WI38 (cell line): Measurements from ENCODE around the gene DPM3.

Experiments
- H3K4me3 ChIP-seq: 2 replicates; pipeline ENCODE4 v1.5.1; 2011; ENCODE audit warnings: low read depth, mild to moderate bottlenecking, control low read depth, low read length
- CTCF ChIP-seq: IDR thresholded peaks from 2 replicates; pipeline ENCODE4 v1.5.1; 2012; ENCODE audit warnings: low read depth, mild to moderate bottlenecking, control low read depth, low read length

DPM3 gene

GRCh38 chr1:155107309-155108264, 32.7 kb downstream of the DPM3 start:
- no peak for TF ChIP-seq CTCF
- H3K4me3 ChIP-seq = no peak overlapping the region

- TF ChIP-seq CTCF = no peak
- H3K4me3 ChIP-seq = no peak overlapping the region
These were observed 33.5 kb downstream of the DPM3 start for GRCh38 chr1:155106862-155107261.

GRCh38 chr1:155105604-155106011, 34.7 kb downstream of the DPM3 start:
- no peak for TF ChIP-seq CTCF
- H3K4me3 ChIP-seq = no peak overlapping the region

GRCh38 chr1:155104605-155105534, 35.5 kb downstream of the DPM3 start:
- no peak for TF ChIP-seq CTCF
- H3K4me3 ChIP-seq = no peak overlapping the region

- TF ChIP-seq CTCF = no peak
- H3K4me3 ChIP-seq = no peak overlapping the region
These were observed 37.0 kb downstream of the DPM3 start for GRCh38 chr1:155103325-155103724.

- TF ChIP-seq CTCF = no peak
- no peak overlapping the region for H3K4me3 ChIP-seq
These were observed 41.0 kb downstream of the DPM3 start for GRCh38 chr1:155099331-155099730.

GRCh38 chr1:155094622-155094948, 45.7 kb downstream of the DPM3 start:
- TF ChIP-seq CTCF = no peak
- no peak overlapping the region for H3K4me3 ChIP-seq
